Breast epithelium (tissue), 3 donors: ENCODE results near the gene SYT12.

Experiments used
- CTCF ChIP-seq, 3 donors: fragments of 450-650 bp; IDR thresholded peaks; one replicate each; pipeline ENCODE4 v1.5.1; 2016 to 2017; ENCODE audit warnings: antibody characterized with exemption in 3 of 3, mild to moderate bottlenecking in 3 of 3, moderate library complexity in 3 of 3
- POLR2A ChIP-seq: fragments of 450-650 bp; IDR thresholded peaks from one replicate; pipeline ENCODE4 v1.6.1; 2016; ENCODE audit warnings: antibody characterized with exemption, mild to moderate bottlenecking, moderate library complexity

GRCh38 chr11:67055812-67056211 is 32.9 kb downstream of the SYT12 start:
- TF ChIP-seq CTCF (IDR thresholded peaks at IDR 0.05) (no peak), POLR2A (no peak)
